PFSK-1 (cell line): Measurements from ENCODE around the gene SPO11.

Source experiments
- FOXP2 ChIP-seq: optimal IDR thresholded peaks from 2 replicates; pipeline ENCODE3; 2011; ENCODE audit warnings: borderline replicate concordance, control low read depth, inconsistent platforms; ENCODE audit not compliant: insufficient read depth; ENCODE audit errors: extremely low read length, extremely low read depth
- POLR2AphosphoS5 ChIP-seq: IDR thresholded peaks from 2 replicates; pipeline ENCODE4 v1.6.1; 2012; ENCODE audit warnings: low read depth, mild to moderate bottlenecking, control low read depth, low read length, moderate library complexity
- REST ChIP-seq, 2 experiments: IDR thresholded peaks; 2 replicates each; pipeline versions ENCODE4 v1.6.1 to v1.8.0; 2011 to 2012; ENCODE audit warnings: low read depth in 2 of 2, low read length in 2 of 2, control low read depth in 1 of 2, inconsistent platforms in 1 of 2, mild to moderate bottlenecking in 1 of 2, moderate library complexity in 1 of 2; ENCODE audit not compliant: insufficient read depth in 1 of 2
- SIN3A ChIP-seq: IDR thresholded peaks from 2 replicates; pipeline ENCODE4 v1.6.1; 2012; ENCODE audit warnings: mild to moderate bottlenecking, low read length, moderate library complexity, borderline replicate concordance; ENCODE audit not compliant: insufficient read depth
- TAF1 ChIP-seq: IDR thresholded peaks from 2 replicates; pipeline ENCODE4 v1.6.1; 2012; ENCODE audit warnings: low read length, control low read depth, borderline replicate concordance; ENCODE audit not compliant: insufficient read depth

SPO11 gene

GRCh38 chr20:57294550-57294949 is 35.1 kb upstream of the SPO11 start:
- TF ChIP-seq SIN3A (no peak), FOXP2 (no peak), TAF1 (no peak), POLR2AphosphoS5 (no peak), REST (IDR thresholded peaks at IDR 0.05; ENCODE audit: insufficient read depth in 1 of 2, low read depth in 2 of 2, low read length in 2 of 2) (no peak)

GRCh38 chr20:57298457-57298856 is 31.1 kb upstream of the SPO11 start:
- no peak for TF ChIP-seq REST (IDR thresholded peaks at IDR 0.05; ENCODE audit: insufficient read depth in 1 of 2, low read depth in 2 of 2, low read length in 2 of 2)
- no peak for TF ChIP-seq TAF1
- no peak for TF ChIP-seq POLR2AphosphoS5
- TF ChIP-seq SIN3A: no peak
- no peak for TF ChIP-seq FOXP2

GRCh38 chr20:57301026-57301425 is 28.6 kb upstream of the SPO11 start:
- no peak for TF ChIP-seq SIN3A
- TF ChIP-seq FOXP2: no peak
- no peak for TF ChIP-seq REST (IDR thresholded peaks at IDR 0.05; ENCODE audit: insufficient read depth in 1 of 2, low read depth in 2 of 2, low read length in 2 of 2)
- TF ChIP-seq POLR2AphosphoS5: no peak
- no peak for TF ChIP-seq TAF1

- TF ChIP-seq SIN3A (no peak), POLR2AphosphoS5 (no peak), FOXP2 (no peak), REST (IDR thresholded peaks at IDR 0.05; ENCODE audit: insufficient read depth in 1 of 2, low read depth in 2 of 2, low read length in 2 of 2) (no peak), TAF1 (no peak)
Observed at GRCh38 chr20:57306747-57307146, 22.9 kb upstream of the SPO11 start.
